PFSK-1 (cell line): Measurements from ENCODE around the gene CC2D2B.

Source experiments
- POLR2AphosphoS5 ChIP-seq: IDR thresholded peaks from 2 replicates; pipeline ENCODE4 v1.6.1; 2012; ENCODE audit warnings: low read depth, mild to moderate bottlenecking, control low read depth, low read length, moderate library complexity
- SIN3A ChIP-seq: IDR thresholded peaks from 2 replicates; pipeline ENCODE4 v1.6.1; 2012; ENCODE audit warnings: mild to moderate bottlenecking, low read length, moderate library complexity, borderline replicate concordance; ENCODE audit not compliant: insufficient read depth
- TAF1 ChIP-seq: IDR thresholded peaks from 2 replicates; pipeline ENCODE4 v1.6.1; 2012; ENCODE audit warnings: low read length, control low read depth, borderline replicate concordance; ENCODE audit not compliant: insufficient read depth
- TF ChIP-seq, protein P1 (sequence below), 2 experiments: IDR thresholded peaks; 2 replicates each; pipeline versions ENCODE4 v1.6.1 to v1.8.0; 2011 to 2012; ENCODE audit warnings: low read depth in 2 of 2, low read length in 2 of 2, control low read depth in 1 of 2, inconsistent platforms in 1 of 2, mild to moderate bottlenecking in 1 of 2, moderate library complexity in 1 of 2; ENCODE audit not compliant: insufficient read depth in 1 of 2

GRCh38 chr10:95908450-95908849 lies 675 bp downstream of the CC2D2B start:
- TF ChIP-seq, protein P1, sequence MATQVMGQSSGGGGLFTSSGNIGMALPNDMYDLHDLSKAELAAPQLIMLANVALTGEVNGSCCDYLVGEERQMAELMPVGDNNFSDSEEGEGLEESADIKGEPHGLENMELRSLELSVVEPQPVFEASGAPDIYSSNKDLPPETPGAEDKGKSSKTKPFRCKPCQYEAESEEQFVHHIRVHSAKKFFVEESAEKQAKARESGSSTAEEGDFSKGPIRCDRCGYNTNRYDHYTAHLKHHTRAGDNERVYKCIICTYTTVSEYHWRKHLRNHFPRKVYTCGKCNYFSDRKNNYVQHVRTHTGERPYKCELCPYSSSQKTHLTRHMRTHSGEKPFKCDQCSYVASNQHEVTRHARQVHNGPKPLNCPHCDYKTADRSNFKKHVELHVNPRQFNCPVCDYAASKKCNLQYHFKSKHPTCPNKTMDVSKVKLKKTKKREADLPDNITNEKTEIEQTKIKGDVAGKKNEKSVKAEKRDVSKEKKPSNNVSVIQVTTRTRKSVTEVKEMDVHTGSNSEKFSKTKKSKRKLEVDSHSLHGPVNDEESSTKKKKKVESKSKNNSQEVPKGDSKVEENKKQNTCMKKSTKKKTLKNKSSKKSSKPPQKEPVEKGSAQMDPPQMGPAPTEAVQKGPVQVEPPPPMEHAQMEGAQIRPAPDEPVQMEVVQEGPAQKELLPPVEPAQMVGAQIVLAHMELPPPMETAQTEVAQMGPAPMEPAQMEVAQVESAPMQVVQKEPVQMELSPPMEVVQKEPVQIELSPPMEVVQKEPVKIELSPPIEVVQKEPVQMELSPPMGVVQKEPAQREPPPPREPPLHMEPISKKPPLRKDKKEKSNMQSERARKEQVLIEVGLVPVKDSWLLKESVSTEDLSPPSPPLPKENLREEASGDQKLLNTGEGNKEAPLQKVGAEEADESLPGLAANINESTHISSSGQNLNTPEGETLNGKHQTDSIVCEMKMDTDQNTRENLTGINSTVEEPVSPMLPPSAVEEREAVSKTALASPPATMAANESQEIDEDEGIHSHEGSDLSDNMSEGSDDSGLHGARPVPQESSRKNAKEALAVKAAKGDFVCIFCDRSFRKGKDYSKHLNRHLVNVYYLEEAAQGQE (IDR thresholded peaks at IDR 0.05; ENCODE audit: insufficient read depth in 1 of 2, low read depth in 2 of 2, low read length in 2 of 2) = no peak
- TF ChIP-seq TAF1 (no peak), POLR2AphosphoS5 (no peak), SIN3A (no peak)
